ENCODE measurements around the gene CNOT4. TPM values are rescaled to one million over a fixed set of nuclear protein-coding genes. Genes with fewer than 3 reads are reported as not detected.

Gene CNOT4
- total and polyA plus RNA-seq, 12 donors: 8.7 to 28.1 (median 16.8) TPM

GRCh38 chr7:135365721-135366120 is 144.2 kb downstream of the CNOT4 start:
- TF ChIP-seq POLR2A (IDR thresholded peaks at IDR 0.05) (no peak), CTCF (IDR thresholded peaks at IDR 0.05) (no peak)
- H3K4me1 ChIP-seq (replicated peaks in 1 of 2): peaks cover 0 to 8% of the 10 kb centered on the region in 2 donors
- no peak overlapping the region for H3K4me3 ChIP-seq
- H3K9me3 ChIP-seq (replicated peaks in 1 of 3): no peaks in the 10 kb centered on the region
- no peaks in the 10 kb centered on the region for H3K27me3 ChIP-seq
- no peak for DNase-seq
- H3K36me3 ChIP-seq (replicated peaks in 1 of 2): peaks cover 0 to 4% of the 10 kb centered on the region in 2 donors
- H3K27ac ChIP-seq: no peak overlapping the region
- WGBS, 4 donors: 55 to 72% (median 62%) methylated on average over 3 of the region's 3 CpGs
- intact Hi-C loops (cut with DNase I): no loop called here

DNA sequence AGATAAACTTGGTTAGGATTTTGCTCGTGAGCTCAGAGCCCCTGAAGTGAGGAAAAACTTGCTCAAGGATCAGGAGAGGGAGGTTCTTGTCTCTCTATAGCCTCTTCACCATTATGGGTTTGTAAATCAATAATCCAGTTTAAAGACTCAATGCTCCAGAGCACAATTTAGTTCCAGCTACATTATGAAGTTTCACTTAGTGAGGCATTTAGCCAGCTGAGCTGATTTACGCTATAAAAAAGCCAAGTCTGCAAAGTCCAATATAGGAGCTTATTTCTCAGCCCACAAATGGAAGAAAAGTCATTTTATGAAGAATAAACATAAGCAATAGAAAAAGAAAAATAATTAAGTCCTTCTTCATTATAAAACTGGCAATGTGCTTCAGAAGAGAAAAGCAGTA is 145.7 kb downstream of the CNOT4 start:
- no peak for DNase-seq
- H3K4me1 ChIP-seq (replicated peaks in 1 of 2): peaks cover 0 to 8% of the 10 kb centered on the region in 2 donors
- no peak overlapping the region for H3K27ac ChIP-seq
- H3K27me3 ChIP-seq: no peaks in the 10 kb centered on the region
- no peaks in the 10 kb centered on the region for H3K9me3 ChIP-seq (replicated peaks in 1 of 3)
- peaks cover 0 to 4% of the 10 kb centered on the region in 2 donors for H3K36me3 ChIP-seq (replicated peaks in 1 of 2)
- WGBS, 4 donors: 89 to 96% (median 92%) methylated on average over 2 of the region's 2 CpGs
- no peak overlapping the region for H3K4me3 ChIP-seq
- no peak for TF ChIP-seq POLR2A (IDR thresholded peaks at IDR 0.05)
- no peak for TF ChIP-seq CTCF (IDR thresholded peaks at IDR 0.05)
- intact Hi-C loops (cut with DNase I): no loop called here

- TF ChIP-seq POLR2A (IDR thresholded peaks at IDR 0.05) (no peak), CTCF (IDR thresholded peaks at IDR 0.05) (no peak)
- WGBS, 4 donors: 89 to 94% (median 90%) methylated on average over 7 of the region's 7 CpGs
- no peaks in the 10 kb centered on the region for H3K9me3 ChIP-seq (replicated peaks in 1 of 3)
- H3K4me3 ChIP-seq: no peak overlapping the region
- intact Hi-C loops (cut with DNase I): no loop called here
- peaks cover 0 to 8% of the 10 kb centered on the region in 2 donors for H3K4me1 ChIP-seq (replicated peaks in 1 of 2)
- H3K27me3 ChIP-seq: no peaks in the 10 kb centered on the region
- H3K27ac ChIP-seq: no peak overlapping the region
- peaks cover 0 to 4% of the 10 kb centered on the region in 2 donors for H3K36me3 ChIP-seq (replicated peaks in 1 of 2)
- DNase-seq: no peak
These were observed 147.0 kb downstream of the CNOT4 start for GRCh38 chr7:135362871-135363270.

DNA sequence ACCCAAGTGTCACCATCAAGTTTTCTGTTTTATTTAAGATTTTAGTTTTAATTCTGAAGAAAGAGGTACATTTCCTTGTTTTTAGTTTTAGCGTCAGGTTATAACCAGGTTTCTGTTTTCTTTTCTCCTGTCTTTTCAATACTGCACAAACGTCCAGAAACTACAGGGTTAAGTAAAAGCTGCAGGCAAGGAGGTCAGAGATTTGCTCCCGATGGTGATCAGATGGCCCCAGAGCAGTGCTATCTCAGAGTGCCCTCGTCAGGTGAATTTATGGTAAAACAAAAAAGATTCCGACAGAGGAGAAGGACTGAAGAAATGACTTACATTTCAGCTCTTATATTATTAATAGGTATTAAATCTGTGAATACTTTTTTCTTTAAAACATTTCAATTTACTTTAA is 148.1 kb downstream of the CNOT4 start:
- 57 to 63% (median 58%) methylated on average over 5 of the region's 5 CpGs for WGBS, 4 donors
- H3K4me3 ChIP-seq: no peak overlapping the region
- H3K9me3 ChIP-seq (replicated peaks in 1 of 3): no peaks in the 10 kb centered on the region
- intact Hi-C loops (cut with DNase I): no loop called here
- H3K36me3 ChIP-seq (replicated peaks in 1 of 2): peaks cover 0 to 4% of the 10 kb centered on the region in 2 donors
- peaks cover 0 to 8% of the 10 kb centered on the region in 2 donors for H3K4me1 ChIP-seq (replicated peaks in 1 of 2)
- no peak for DNase-seq
- H3K27ac ChIP-seq: no peak overlapping the region
- no peak for TF ChIP-seq CTCF (IDR thresholded peaks at IDR 0.05)
- no peak for TF ChIP-seq POLR2A (IDR thresholded peaks at IDR 0.05)
- H3K27me3 ChIP-seq: no peaks in the 10 kb centered on the region

All from adrenal gland (tissue), 12 donors.